ENCODE data around the gene GBF1.
"Not testable (repeated sequence)": the region's sequence is repeated elsewhere in the genome, so short reads cannot be mapped to it uniquely, and the experiment has no call there.

The GBF1 gene, protein sequence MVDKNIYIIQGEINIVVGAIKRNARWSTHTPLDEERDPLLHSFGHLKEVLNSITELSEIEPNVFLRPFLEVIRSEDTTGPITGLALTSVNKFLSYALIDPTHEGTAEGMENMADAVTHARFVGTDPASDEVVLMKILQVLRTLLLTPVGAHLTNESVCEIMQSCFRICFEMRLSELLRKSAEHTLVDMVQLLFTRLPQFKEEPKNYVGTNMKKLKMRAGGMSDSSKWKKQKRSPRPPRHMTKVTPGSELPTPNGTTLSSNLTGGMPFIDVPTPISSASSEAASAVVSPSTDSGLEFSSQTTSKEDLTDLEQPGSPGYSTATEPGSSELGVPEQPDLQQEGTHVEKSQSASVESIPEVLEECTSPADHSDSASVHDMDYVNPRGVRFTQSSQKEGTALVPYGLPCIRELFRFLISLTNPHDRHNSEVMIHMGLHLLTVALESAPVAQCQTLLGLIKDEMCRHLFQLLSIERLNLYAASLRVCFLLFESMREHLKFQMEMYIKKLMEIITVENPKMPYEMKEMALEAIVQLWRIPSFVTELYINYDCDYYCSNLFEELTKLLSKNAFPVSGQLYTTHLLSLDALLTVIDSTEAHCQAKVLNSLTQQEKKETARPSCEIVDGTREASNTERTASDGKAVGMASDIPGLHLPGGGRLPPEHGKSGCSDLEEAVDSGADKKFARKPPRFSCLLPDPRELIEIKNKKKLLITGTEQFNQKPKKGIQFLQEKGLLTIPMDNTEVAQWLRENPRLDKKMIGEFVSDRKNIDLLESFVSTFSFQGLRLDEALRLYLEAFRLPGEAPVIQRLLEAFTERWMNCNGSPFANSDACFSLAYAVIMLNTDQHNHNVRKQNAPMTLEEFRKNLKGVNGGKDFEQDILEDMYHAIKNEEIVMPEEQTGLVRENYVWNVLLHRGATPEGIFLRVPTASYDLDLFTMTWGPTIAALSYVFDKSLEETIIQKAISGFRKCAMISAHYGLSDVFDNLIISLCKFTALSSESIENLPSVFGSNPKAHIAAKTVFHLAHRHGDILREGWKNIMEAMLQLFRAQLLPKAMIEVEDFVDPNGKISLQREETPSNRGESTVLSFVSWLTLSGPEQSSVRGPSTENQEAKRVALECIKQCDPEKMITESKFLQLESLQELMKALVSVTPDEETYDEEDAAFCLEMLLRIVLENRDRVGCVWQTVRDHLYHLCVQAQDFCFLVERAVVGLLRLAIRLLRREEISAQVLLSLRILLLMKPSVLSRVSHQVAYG (N-terminal part only)

GRCh38 chr10:102245082-102245931, at the start of gene GBF1:
Gene GBF1 (plus strand): TSS chr10:102245532. CDS start chr10:102258939, 13,407 bp downstream.
- Mint-ChIP-seq H3K27me3 (peaks cover 21% of the 10 kb centered on the region), H3K27ac (peak within 1 kb of the TSS; percentile 91), H3K4me1 (peaks cover 49% of the 10 kb centered on the region), H3K4me3 (peak within 1 kb of the TSS; percentile 99), H3K36me3 (ENCODE audit: low read depth) (peaks cover 6% of the 10 kb centered on the region), H3K9me3 (no peaks in the 10 kb centered on the region)
- ATAC-seq (peak; percentile 95), DNase-seq (peak; percentile 85)

- DNase-seq (peak; percentile 23), ATAC-seq (peak; percentile 97)
- H3K36me3 Mint-ChIP-seq (ENCODE audit: low read depth): no peaks in the 10 kb centered on the region
- H3K9me3 Mint-ChIP-seq: peaks cover 4% of the 10 kb centered on the region
- H3K27me3 Mint-ChIP-seq: peaks cover 1% of the 10 kb centered on the region
- H3K4me1 Mint-ChIP-seq: peaks cover 9% of the 10 kb centered on the region
- H3K4me3 Mint-ChIP-seq: no peak overlapping the region
- peak overlapping the region; percentile 38 for H3K27ac Mint-ChIP-seq
Observed at GRCh38 chr10:102196893-102197292, 48.4 kb upstream of the GBF1 start.

DNA sequence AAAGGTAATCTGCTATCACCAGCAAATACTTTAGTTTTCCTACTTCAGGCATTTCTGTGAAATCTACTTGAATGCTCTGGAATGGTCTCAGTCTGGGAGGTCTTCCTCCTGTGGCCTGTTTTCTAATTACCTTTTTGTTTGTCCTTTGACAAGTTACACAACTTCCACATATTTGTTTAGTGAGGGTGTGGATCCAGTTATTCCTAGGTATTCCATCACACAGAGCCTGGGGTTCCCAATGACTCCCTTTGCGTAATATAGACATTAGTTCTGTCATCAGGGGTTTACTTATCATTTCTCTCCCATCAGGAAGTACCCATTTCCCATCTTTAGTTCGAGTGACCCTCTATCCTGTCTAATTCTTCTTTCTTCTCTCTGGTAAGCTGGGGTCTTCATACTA, 47.3 kb upstream of the GBF1 start:
- peaks cover 1% of the 10 kb centered on the region for H3K27me3 Mint-ChIP-seq
- H3K9me3 Mint-ChIP-seq: no peaks in the 10 kb centered on the region
- no peak for ATAC-seq
- no peak overlapping the region for H3K27ac Mint-ChIP-seq
- no peaks in the 10 kb centered on the region for H3K36me3 Mint-ChIP-seq (ENCODE audit: low read depth)
- no peak for DNase-seq
- peaks cover 15% of the 10 kb centered on the region for H3K4me1 Mint-ChIP-seq
- H3K4me3 Mint-ChIP-seq: no peak overlapping the region

DNA sequence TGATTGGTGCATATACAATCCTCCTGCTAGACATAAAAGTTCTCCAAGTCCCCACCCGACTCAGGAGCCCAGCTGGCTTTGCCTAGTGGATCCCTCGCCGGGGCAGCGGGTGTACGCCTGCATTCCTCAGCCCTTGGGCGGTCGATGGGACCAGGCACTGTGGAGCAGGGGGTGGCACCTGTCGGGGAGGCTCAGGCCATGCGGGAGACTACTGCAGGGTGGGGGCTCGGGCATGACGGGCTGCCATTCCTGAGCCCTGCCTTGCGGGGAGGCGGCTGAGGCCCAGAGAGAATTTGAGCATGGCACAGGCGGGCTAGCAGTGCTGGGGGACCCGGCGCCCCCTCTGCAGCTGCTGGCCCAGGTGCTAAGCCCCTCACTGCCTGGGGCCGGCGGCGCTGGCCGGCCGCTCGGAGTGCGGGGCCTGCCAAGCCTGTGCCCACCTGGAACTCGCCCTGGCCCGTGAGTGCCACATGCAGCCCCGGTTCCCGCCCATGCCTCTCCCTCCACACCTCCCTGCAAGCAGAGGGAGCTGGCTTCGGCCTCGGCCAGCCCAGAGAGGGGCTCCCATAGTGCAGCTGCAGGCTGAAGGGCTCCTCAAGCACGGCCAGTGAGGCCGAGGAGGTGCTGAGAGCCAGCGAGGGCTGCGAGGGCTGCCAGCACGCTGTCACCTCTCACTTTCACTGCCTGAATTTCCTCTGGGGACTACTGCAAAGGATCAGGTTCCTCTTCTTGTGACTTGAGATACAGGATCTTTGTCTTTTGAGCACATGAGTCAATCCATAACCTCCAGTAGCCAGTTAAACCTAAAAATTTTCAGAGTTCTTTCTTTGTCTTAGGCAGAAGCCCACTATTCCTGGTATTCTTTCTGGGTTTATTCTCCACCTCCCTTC, 44.3 kb upstream of the GBF1 start:
- H3K9me3 Mint-ChIP-seq: peaks cover 9% of the 10 kb centered on the region
- no peak overlapping the region for H3K27ac Mint-ChIP-seq
- DNase-seq: no peak
- peaks cover 3% of the 10 kb centered on the region for H3K36me3 Mint-ChIP-seq (ENCODE audit: low read depth)
- peaks cover 15% of the 10 kb centered on the region for H3K4me1 Mint-ChIP-seq
- H3K27me3 Mint-ChIP-seq: peaks cover 1% of the 10 kb centered on the region
- no peak for ATAC-seq
- H3K4me3 Mint-ChIP-seq: no peak overlapping the region

DNA sequence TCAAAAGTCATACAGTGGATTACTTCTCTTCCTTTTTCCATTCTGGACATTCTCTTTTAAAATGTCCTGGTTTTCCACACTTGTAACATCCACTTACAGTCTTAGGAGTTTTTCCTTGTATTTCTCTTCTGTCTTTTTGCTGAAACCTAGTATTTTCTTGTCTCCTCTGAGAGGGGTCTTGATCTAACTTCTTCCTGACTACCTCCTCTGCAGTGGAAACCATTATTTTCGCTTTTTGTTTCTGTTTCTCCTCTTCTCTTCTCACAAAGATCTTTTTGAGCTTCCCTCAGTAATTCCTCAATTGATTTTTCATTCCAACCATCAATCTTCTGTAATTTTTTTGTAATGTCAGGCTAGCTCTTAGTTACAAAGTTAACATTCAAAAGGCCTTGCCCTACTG, 42.9 kb upstream of the GBF1 start:
- H3K4me3 Mint-ChIP-seq: no peak overlapping the region
- peaks cover 6% of the 10 kb centered on the region for H3K4me1 Mint-ChIP-seq
- ATAC-seq (no peak), DNase-seq (no peak)
- peaks cover 3% of the 10 kb centered on the region for H3K36me3 Mint-ChIP-seq (ENCODE audit: low read depth)
- peaks cover 1% of the 10 kb centered on the region for H3K27me3 Mint-ChIP-seq
- H3K9me3 Mint-ChIP-seq: peaks cover 9% of the 10 kb centered on the region
- H3K27ac Mint-ChIP-seq: peak overlapping the region; percentile 5

GRCh38 chr10:102208311-102209035, 36.9 kb upstream of the GBF1 start:
- Mint-ChIP-seq H3K4me3 (no peak overlapping the region), H3K9me3 (peaks cover 9% of the 10 kb centered on the region), H3K36me3 (ENCODE audit: low read depth) (peaks cover 3% of the 10 kb centered on the region), H3K27me3 (peaks cover 4% of the 10 kb centered on the region), H3K4me1 (no peaks in the 10 kb centered on the region), H3K27ac (no peak overlapping the region)
- ATAC-seq (no peak), DNase-seq (no peak)

DNA sequence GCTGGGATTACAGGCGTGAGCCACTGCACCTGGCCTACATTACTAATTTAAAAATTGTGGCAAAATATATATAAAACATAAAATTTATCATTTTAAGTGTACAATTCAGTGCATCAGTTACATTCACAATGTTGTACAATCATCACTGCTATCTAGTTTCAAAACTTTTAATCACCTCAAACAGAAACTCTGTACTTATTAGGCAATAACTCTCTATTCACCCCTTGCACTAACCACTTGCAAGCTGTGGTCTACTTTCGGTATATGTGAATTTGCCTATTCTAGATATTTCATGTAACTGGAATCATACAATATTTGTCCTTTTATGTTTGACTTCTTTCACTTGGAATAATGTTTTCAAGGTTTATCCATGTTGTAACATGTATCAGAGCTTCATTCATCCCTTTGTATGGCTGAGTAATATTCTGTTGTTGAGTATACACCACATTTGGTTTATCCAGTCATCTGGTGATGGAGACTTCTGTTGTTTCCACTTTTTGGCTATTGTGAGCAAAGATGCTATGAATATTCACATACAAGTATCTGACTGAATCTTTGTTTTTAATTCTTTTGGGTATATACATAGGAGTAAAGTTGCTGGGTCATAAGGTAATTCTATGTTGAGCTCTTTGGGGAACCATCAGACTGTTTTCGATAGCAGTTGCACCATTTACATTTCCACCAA, 33.6 kb upstream of the GBF1 start:
- Mint-ChIP-seq H3K36me3 (ENCODE audit: low read depth) (no peaks in the 10 kb centered on the region), H3K4me3 (no peak overlapping the region), H3K9me3 (no peaks in the 10 kb centered on the region), H3K27me3 (peaks cover 5% of the 10 kb centered on the region), H3K4me1 (no peaks in the 10 kb centered on the region), H3K27ac (no peak overlapping the region)
- ATAC-seq (no peak), DNase-seq (no peak)

- not testable (repeated sequence) for H3K27ac Mint-ChIP-seq; H3K27me3 Mint-ChIP-seq; H3K4me1 Mint-ChIP-seq; H3K4me3 Mint-ChIP-seq; ATAC-seq; H3K9me3 Mint-ChIP-seq; DNase-seq; H3K36me3 Mint-ChIP-seq (ENCODE audit: low read depth)
Observed at GRCh38 chr10:102213599-102213998, 31.7 kb upstream of the GBF1 start.

DNA sequence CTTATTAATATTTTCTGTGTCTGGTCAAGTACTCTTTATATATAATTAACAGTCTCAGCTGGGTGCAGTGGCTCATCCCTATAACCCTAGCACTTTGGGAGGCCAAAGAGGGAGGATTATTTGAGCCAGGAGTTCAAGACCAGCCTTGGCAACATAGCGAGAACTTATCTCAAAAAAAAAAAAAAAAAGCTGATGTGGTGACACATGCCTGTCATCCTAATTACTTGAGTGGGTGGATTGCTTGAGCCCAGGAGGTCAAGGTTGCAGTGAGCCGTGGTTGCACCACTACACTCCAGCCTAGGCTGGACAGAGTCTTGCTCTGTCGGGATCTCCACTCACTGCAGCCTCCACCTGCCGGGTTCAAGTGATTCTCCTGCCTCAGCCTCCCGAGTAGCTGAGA, 26.0 kb upstream of the GBF1 start:
- Mint-ChIP-seq H3K27me3 (peaks cover 10% of the 10 kb centered on the region), H3K27ac (no peak overlapping the region), H3K4me3 (no peak overlapping the region), H3K4me1 (no peaks in the 10 kb centered on the region), H3K36me3 (ENCODE audit: low read depth) (no peaks in the 10 kb centered on the region), H3K9me3 (no peaks in the 10 kb centered on the region)
- ATAC-seq (no peak), DNase-seq (no peak)

- no peaks in the 10 kb centered on the region for H3K36me3 Mint-ChIP-seq (ENCODE audit: low read depth)
- H3K4me3 Mint-ChIP-seq: no peak overlapping the region
Observed at GRCh38 chr10:102220612-102221011, 24.7 kb upstream of the GBF1 start.

DNA sequence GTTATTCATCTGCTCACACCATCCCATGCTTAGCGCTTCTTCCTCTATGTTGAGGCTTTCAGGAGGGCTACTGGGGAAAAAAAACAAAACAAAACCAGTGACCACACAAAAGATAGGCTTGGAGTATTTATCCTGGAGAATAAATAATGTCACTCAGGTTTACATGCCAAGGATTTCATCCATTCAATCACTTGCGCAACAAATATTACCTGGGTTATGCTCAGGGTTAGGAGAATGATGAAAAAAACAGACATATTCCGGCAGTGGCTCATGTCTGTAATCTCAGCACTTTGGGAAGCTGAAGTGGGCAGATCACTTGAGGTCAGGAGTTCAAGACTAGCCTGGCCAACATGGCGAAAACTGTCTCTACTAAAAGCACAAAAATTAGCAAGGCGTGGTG, 22.5 kb upstream of the GBF1 start:
- DNase-seq: no peak
- Mint-ChIP-seq H3K36me3 (ENCODE audit: low read depth) (no peaks in the 10 kb centered on the region), H3K27me3 (peaks cover 26% of the 10 kb centered on the region), H3K4me1 (peaks cover 12% of the 10 kb centered on the region), H3K9me3 (no peaks in the 10 kb centered on the region), H3K4me3 (no peak overlapping the region), H3K27ac (no peak overlapping the region)
- ATAC-seq: no peak

More at GRCh38 chr10:102220612-102221011, 24.7 kb upstream of the GBF1 start:
- H3K4me1 Mint-ChIP-seq: peaks cover 1% of the 10 kb centered on the region
- peaks cover 10% of the 10 kb centered on the region for H3K27me3 Mint-ChIP-seq
- DNase-seq (no peak), ATAC-seq (no peak)
- no peaks in the 10 kb centered on the region for H3K9me3 Mint-ChIP-seq
- no peak overlapping the region for H3K27ac Mint-ChIP-seq

Data from activated naive CD8-positive, alpha-beta T cell treated with anti-CD3 and anti-CD28 coated beads, Interleukin-2, amount 50 U/mL, for 24 hours (primary cell).